Gastroesophageal sphincter (tissue), 3 donors: Measurements from ENCODE around the gene ATP6V0A4.

Experiments used
- CTCF ChIP-seq, 4 experiments: fragments of 200-600 bp in 2 of 4; fragments of 450-650 bp in 2 of 4; sonication (generic) in 1 of 4; IDR thresholded peaks; one replicate each; pipeline ENCODE4 v1.5.1; 2017 to 2019; ENCODE audit warnings: antibody characterized with exemption in 4 of 4, mild to moderate bottlenecking in 2 of 4, moderate library complexity in 2 of 4
- POLR2AphosphoS5 ChIP-seq: sonication (generic); formaldehyde crosslinking; IDR thresholded peaks from one replicate; pipeline ENCODE4 v1.6.1; 2017; ENCODE audit warnings: antibody characterized with exemption

- no peak for TF ChIP-seq CTCF (IDR thresholded peaks at IDR 0.05)
- TF ChIP-seq POLR2AphosphoS5 = no peak
These were observed 132.7 kb downstream of the ATP6V0A4 start for GRCh38 chr7:138665249-138665648.
